ENCODE data around the gene TNRC6B. TPM values are rescaled to one million over a fixed set of nuclear protein-coding genes. Genes with fewer than 3 reads are reported as not detected.
"Not testable (repeated sequence)": the region's sequence is repeated elsewhere in the genome, so short reads cannot be mapped to it uniquely, and the experiment has no call there.

The TNRC6B gene
- total and polyA plus RNA-seq, 2 experiments from 2014 or later, result 46.9 to 87.8 TPM

DNA sequence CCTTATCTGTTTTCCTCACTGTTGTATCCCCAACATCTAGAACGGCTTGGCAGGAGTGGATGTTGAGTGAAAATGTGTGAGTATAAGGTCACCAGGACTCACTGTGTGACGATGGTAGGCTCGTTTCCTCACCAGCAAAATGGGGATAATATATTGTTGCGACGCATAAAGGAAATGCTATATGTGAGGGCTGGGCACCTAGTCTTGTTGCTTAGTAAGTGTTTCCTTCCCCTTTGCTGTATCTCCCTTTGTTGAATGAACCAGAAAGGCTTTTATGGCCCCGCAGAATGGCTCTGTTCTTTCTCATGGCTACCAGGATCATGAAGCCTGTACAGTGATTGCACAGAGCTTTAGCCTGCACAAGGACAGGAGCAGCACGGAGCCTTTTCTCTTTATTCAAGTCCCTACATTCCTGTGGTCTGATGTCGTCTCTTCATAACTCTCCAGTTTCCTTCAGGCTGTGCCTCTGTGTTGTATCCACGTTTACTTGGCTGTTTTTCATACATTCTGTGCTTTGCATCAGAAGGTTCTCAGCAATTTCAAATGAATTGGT lies 5.4 kb downstream of the TNRC6B start (continued):
- TF ChIP-seq ZNF462 (CRISPR knock-in tag; IDR thresholded peaks at IDR 0.05) (no peak), NANOG (IDR thresholded peaks at IDR 0.05; ENCODE audit: borderline replicate concordance) (no peak), EZH2 (IDR thresholded peaks at IDR 0.05; ENCODE audit: low read depth, unreplicated experiment) (no peak), ZNF331 (CRISPR knock-in tag; IDR thresholded peaks at IDR 0.05; ENCODE audit: low read depth) (no peak), ZNF114 (CRISPR knock-in tag; IDR thresholded peaks at IDR 0.05) (no peak)

- not testable (repeated sequence) for H3K27me3 Mint-ChIP-seq (ENCODE audit: insufficient read depth, low read depth, poor library complexity); H3K27me3 ChIP-seq (ENCODE audit: insufficient read depth); H3K4me3 ChIP-seq; H3K27ac ChIP-seq (ENCODE audit: low read depth); H3K9me3 Mint-ChIP-seq; DNase-seq (ENCODE audit: low spot score); H2AFZ ChIP-seq; H3K9me2 ChIP-seq (ENCODE audit: insufficient read depth); H3K36me3 ChIP-seq (ENCODE audit: insufficient read depth); ATAC-seq; H3F3A ChIP-seq (replicated peaks; ENCODE audit: low read depth)
- H4K20me1 ChIP-seq (replicated peaks; ENCODE audit: insufficient read depth), result peaks cover 15% of the 10 kb centered on the region; the same call in 1 of the 2 replicates
- peaks cover 100% of the 10 kb centered on the region for H3K79me2 ChIP-seq (replicated peaks; ENCODE audit: insufficient read depth)
- H3K4me1 ChIP-seq (ENCODE audit: insufficient read depth), result peaks cover 55% of the 10 kb centered on the region
- peak overlapping the region; percentile 75; the same call in 1 of the 2 replicates for H3K27ac Mint-ChIP-seq
- H3K4me3 Mint-ChIP-seq, result peak overlapping the region; percentile 25; the same call in 1 of the 3 replicates
- peaks cover 64% of the 10 kb centered on the region for H3K4me1 Mint-ChIP-seq
- peak overlapping the region; percentile 54; the same call in 1 of the 2 replicates for H3K4me2 ChIP-seq
- H3K36me3 Mint-ChIP-seq (ENCODE audit: low read depth), result peaks cover 12% of the 10 kb centered on the region
Observed at GRCh38 chr22:40183603-40184002, 5.9 kb downstream of the TNRC6B start.

Measured in GM23338 (cell line).